Endothelial cell of umbilical vein (primary cell): ENCODE data around the gene PLEKHA5. TPM values are rescaled to one million over a fixed set of nuclear protein-coding genes. Genes with fewer than 3 reads are reported as not detected.

Source experiments
- BruUV-seq: library from RNA; stranded (reverse); fragments of 400-500 nt; replicated peaks from 2 replicates; lab custom pipeline; 2021; lab: Mats Ljungman, UMichigan
- CTCF ChIA-PET: fragments of 300-600, 350-600 bp; sonication (Branson Sonifier 250); formaldehyde crosslinking; loops from one replicate; lab custom pipeline; 2021; ENCODE audit warnings: antibody characterized with exemption, inconsistent platforms; lab: Charles Lee
- POLR2A ChIA-PET: fragments of 300-600, 350-600 bp; sonication (Branson Sonifier 250); formaldehyde crosslinking; loops from one replicate; lab custom pipeline; 2021; ENCODE audit warnings: antibody characterized with exemption, inconsistent platforms; lab: Charles Lee
- DNase-seq: peaks from one replicate; pipeline ENCODE4 v3.0.0-alpha.2; 2011; ENCODE audit warnings: low read depth, low spot score
- FAIRE-seq: peaks from 2 replicates; lab custom pipeline; 2011; peaks lifted over from hg19 to GRCh38; lab: Jason Lieb, UNC
- H2AFZ ChIP-seq: 2 replicates; pipeline ENCODE4 v1.6.0; 2012; ENCODE audit warnings: low read depth, low read length, control low read depth, inconsistent platforms
- H3K27ac ChIP-seq: 2 replicates; pipeline ENCODE4 v1.5.1; 2011; ENCODE audit warnings: low read depth, mild to moderate bottlenecking, control low read depth, low read length, moderate library complexity; ENCODE audit not compliant: insufficient read depth
- H3K27me3 ChIP-seq, 2 experiments: 2 replicates each; pipeline versions ENCODE4 v1.6.0 to v1.6.1; 2011; ENCODE audit warnings: low read length in 2 of 2, mixed read lengths in 1 of 2; ENCODE audit not compliant: control insufficient read depth in 2 of 2, insufficient read depth in 2 of 2
- H3K36me3 ChIP-seq, 2 experiments: 2 replicates in 1 of 2; 3 replicates in 1 of 2; pipeline ENCODE4 v1.5.1; 2011; ENCODE audit warnings: low read length in 2 of 2, mild to moderate bottlenecking in 1 of 2, moderate library complexity in 1 of 2; ENCODE audit not compliant: control insufficient read depth in 2 of 2, insufficient read depth in 2 of 2; ENCODE audit errors: extremely low read depth in 1 of 2
- H3K4me1 ChIP-seq: 3 replicates; pipeline ENCODE4 v1.5.1; 2011; ENCODE audit warnings: mild to moderate bottlenecking, low read length; ENCODE audit not compliant: control insufficient read depth, insufficient read depth; ENCODE audit errors: extremely low read depth
- H3K4me2 ChIP-seq: 2 replicates; pipeline ENCODE4 v1.6.1; 2011; ENCODE audit warnings: low read length, control low read depth, mixed read lengths; ENCODE audit not compliant: insufficient read depth
- H3K4me3 ChIP-seq, 3 experiments: fragments of 200-600 bp in 1 of 3; sonication (generic), shearing (Covaris generic) in 1 of 3; replicated peaks in 1 of 3; 2 replicates each; pipeline ENCODE4 v1.5.1; 2011 to 2016; ENCODE audit warnings: control low read depth in 3 of 3, low read length in 3 of 3, mild to moderate bottlenecking in 2 of 3, inconsistent platforms in 1 of 3, low read depth in 1 of 3, moderate library complexity in 1 of 3; ENCODE audit not compliant: insufficient read depth in 1 of 3
- H3K79me2 ChIP-seq: 2 replicates; pipeline ENCODE4 v1.6.0; 2012; ENCODE audit warnings: low read length, inconsistent platforms; ENCODE audit not compliant: control insufficient read depth, insufficient read depth
- H3K9ac ChIP-seq: replicated peaks from 2 replicates; pipeline ENCODE3; 2011; ENCODE audit warnings: low read length, control low read depth; ENCODE audit not compliant: insufficient read depth; ENCODE audit errors: extremely low read depth
- H3K9me1 ChIP-seq: replicated peaks from 3 replicates; pipeline ENCODE4 v1.6.0; 2011; ENCODE audit warnings: mild to moderate bottlenecking, low read length; ENCODE audit not compliant: control insufficient read depth, insufficient read depth; ENCODE audit errors: extremely low read depth
- H3K9me3 ChIP-seq: replicated peaks from 2 replicates; pipeline ENCODE4 v1.5.1; 2012; ENCODE audit warnings: low read length, inconsistent platforms; ENCODE audit not compliant: control insufficient read depth, insufficient read depth
- H4K20me1 ChIP-seq: replicated peaks from 2 replicates; pipeline ENCODE3; 2011; ENCODE audit warnings: mild to moderate bottlenecking, low read length; ENCODE audit not compliant: control insufficient read depth, insufficient read depth; ENCODE audit errors: extremely low read depth
- EZH2 ChIP-seq: IDR thresholded peaks from 2 replicates; pipeline ENCODE4 v1.6.1; 2012; ENCODE audit warnings: borderline replicate concordance, low read depth, mild to moderate bottlenecking, moderate library complexity, low read length, inconsistent platforms; ENCODE audit not compliant: severe bottlenecking
- FOS ChIP-seq: IDR thresholded peaks from 2 replicates; pipeline ENCODE4 v1.6.1; 2011; ENCODE audit warnings: mild to moderate bottlenecking, low read length, moderate library complexity, borderline replicate concordance; ENCODE audit not compliant: insufficient read depth
- GATA2 ChIP-seq: IDR thresholded peaks from 2 replicates; pipeline ENCODE4 v1.7.0; 2011; ENCODE audit warnings: low read depth, mild to moderate bottlenecking, moderate library complexity, mixed read lengths, low read length; ENCODE audit not compliant: insufficient read length, insufficient read depth
- JUN ChIP-seq: IDR thresholded peaks from 2 replicates; pipeline ENCODE4 v1.6.1; 2011; ENCODE audit warnings: borderline replicate concordance, low read depth; ENCODE audit not compliant: insufficient read length, insufficient read depth
- MYC ChIP-seq: IDR thresholded peaks from one replicate; pipeline ENCODE4 v1.6.1; 2011; ENCODE audit warnings: mild to moderate bottlenecking, low read depth, low read length
- POLR2A ChIP-seq: IDR thresholded peaks from 2 replicates; pipeline ENCODE4 v1.6.1; 2012; ENCODE audit warnings: low read depth, mild to moderate bottlenecking, control low read depth, low read length
- POLR2AphosphoS5 ChIP-seq: IDR thresholded peaks from 2 replicates; pipeline ENCODE4 v1.6.1; 2012; ENCODE audit warnings: low read depth, mild to moderate bottlenecking, control low read depth, low read length, moderate library complexity; ENCODE audit not compliant: insufficient read depth
- dilution Hi-C: fragments of 300-500 bp; cut with MboI; formaldehyde crosslinking; loops from one replicate; pipeline ENCODE4 v1.15.0; 2019; ENCODE audit warnings: low sequenced_read_pairs; ENCODE audit not compliant: extremely low pct_ligation_motif_present
- intact Hi-C: fragments of 100-400 bp; cut with micrococcal nuclease; formaldehyde crosslinking; loops from one replicate; pipeline ENCODE4 v1.10.0; 2022
- polyA plus RNA-seq, 4 experiments: library from polyadenylated mRNA; depleted of rRNA in 3 of 4; stranded (reverse) in 3 of 4; unstranded in 1 of 4; fragments of >200 nt; gene quantifications; 2 replicates each; pipeline versions ENCODE4 v1.2.1 to v1.2.3, GENCODE V29; 2011 to 2012; ENCODE audit warnings: missing spikeins in 1 of 4
- total RNA-seq: library from RNA; stranded (reverse); gene quantifications from 2 replicates; pipeline ENCODE4 v1.2.3, GENCODE V29; 2021
- TF ChIP-seq, protein P1 (sequence below), 2 donors: IDR thresholded peaks; 1 replicate in 1 of 2; 2 replicates in 1 of 2; pipeline ENCODE4 v1.5.1; 2011; ENCODE audit warnings: low read length in 2 of 2, mild to moderate bottlenecking in 2 of 2, moderate library complexity in 2 of 2, control low read depth in 1 of 2, inconsistent platforms in 1 of 2, low read depth in 1 of 2; ENCODE audit not compliant: insufficient read depth in 1 of 2; ENCODE audit errors: extremely low read depth in 1 of 2
- TF ChIP-seq, protein P2 (sequence below): IDR thresholded peaks from 2 replicates; pipeline ENCODE4 v1.6.1; 2011; ENCODE audit not compliant: insufficient read depth, insufficient read length

Gene PLEKHA5
- total and polyA plus RNA-seq, 2 donors (not counting 3 experiments of a cell fraction or from before 2014, with no cell fraction given) = 2.5 to 12.7 TPM

DNA sequence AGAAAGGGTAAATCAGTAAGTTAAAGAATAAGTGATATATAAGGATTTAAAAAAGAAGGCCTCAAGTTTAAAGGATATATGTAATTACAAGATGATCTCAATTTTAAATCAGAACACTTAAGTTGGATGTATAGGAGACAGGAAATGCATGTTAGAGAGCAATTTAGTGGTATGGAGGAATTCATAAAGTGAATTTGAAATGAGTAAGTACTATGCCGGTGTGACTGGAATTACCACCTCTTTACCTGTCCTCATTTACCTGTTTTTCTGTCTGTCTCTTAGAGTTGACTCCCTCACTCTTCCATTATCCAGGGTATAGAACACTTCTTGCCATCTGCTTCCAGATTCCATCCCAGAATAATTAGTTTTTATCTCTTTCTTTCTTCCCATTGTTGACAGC, 73.5 kb downstream of the PLEKHA5 start:
- dilution Hi-C loops (no loop called here), intact Hi-C loops (no loop called here)
- H3K27me3 ChIP-seq = no peaks in the 10 kb centered on the region
- H3K9ac ChIP-seq = no peak overlapping the region
- H4K20me1 ChIP-seq = no peaks in the 10 kb centered on the region
- no peaks in the 10 kb centered on the region for H3K9me1 ChIP-seq
- no TSS peak for BruUV-seq
- H3K9me3 ChIP-seq = no peaks in the 10 kb centered on the region
- POLR2A ChIA-PET = no interaction called here
- H3K79me2 ChIP-seq = no peaks in the 10 kb centered on the region
- no peak overlapping the region for H2AFZ ChIP-seq
- FAIRE-seq (no peak), DNase-seq (no peak)
- H3K4me3 ChIP-seq = no peak overlapping the region
- no peak overlapping the region for H3K4me2 ChIP-seq
- H3K27ac ChIP-seq = no peak overlapping the region
- H3K4me1 ChIP-seq = no peaks in the 10 kb centered on the region
- no peak for TF ChIP-seq POLR2A
- no peak for TF ChIP-seq MYC
- no peak for TF ChIP-seq FOS
- no peak for TF ChIP-seq POLR2AphosphoS5
- TF ChIP-seq, protein P1, sequence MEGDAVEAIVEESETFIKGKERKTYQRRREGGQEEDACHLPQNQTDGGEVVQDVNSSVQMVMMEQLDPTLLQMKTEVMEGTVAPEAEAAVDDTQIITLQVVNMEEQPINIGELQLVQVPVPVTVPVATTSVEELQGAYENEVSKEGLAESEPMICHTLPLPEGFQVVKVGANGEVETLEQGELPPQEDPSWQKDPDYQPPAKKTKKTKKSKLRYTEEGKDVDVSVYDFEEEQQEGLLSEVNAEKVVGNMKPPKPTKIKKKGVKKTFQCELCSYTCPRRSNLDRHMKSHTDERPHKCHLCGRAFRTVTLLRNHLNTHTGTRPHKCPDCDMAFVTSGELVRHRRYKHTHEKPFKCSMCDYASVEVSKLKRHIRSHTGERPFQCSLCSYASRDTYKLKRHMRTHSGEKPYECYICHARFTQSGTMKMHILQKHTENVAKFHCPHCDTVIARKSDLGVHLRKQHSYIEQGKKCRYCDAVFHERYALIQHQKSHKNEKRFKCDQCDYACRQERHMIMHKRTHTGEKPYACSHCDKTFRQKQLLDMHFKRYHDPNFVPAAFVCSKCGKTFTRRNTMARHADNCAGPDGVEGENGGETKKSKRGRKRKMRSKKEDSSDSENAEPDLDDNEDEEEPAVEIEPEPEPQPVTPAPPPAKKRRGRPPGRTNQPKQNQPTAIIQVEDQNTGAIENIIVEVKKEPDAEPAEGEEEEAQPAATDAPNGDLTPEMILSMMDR (IDR thresholded peaks at IDR 0.05; ENCODE audit: extremely low read depth in 1 of 2, insufficient read depth in 1 of 2, low read depth in 1 of 2, low read length in 2 of 2) = no peak
- TF ChIP-seq JUN = no peak
- no peak for TF ChIP-seq EZH2
- TF ChIP-seq, protein P2, sequence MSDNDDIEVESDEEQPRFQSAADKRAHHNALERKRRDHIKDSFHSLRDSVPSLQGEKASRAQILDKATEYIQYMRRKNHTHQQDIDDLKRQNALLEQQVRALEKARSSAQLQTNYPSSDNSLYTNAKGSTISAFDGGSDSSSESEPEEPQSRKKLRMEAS = no peak
- TF ChIP-seq GATA2 = no peak
- CTCF ChIA-PET = no interaction called here
- H3K36me3 ChIP-seq = no peaks in the 10 kb centered on the region
